ENCODE measurements around the gene RGMA. TPM values are rescaled to one million over a fixed set of nuclear protein-coding genes. Genes with fewer than 3 reads are reported as not detected.

The RGMA gene
- total and polyA plus RNA-seq, 2 experiments from 2014 or later: 34.2 to 36.5 TPM

DNA sequence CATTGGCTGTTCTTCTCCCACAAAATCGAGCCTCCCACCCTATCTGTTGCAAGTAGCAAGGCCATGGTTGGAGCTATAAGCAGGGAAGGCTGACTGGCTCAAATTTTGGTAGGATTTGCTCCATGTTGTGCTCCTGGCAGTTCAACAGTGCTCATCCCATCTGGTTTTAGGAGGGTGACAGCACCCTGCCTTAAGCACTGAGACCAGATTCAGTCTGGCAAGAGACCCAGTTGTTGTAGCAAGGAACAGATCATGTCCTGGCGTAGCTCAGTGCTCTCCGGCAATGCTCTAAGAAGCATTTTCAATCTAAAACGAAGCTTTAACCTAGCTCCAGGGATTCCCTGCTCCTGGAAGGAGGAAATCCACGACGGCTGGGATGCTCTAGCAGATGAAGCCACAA lies 91.2 kb downstream of the RGMA start:
- Histone ChIP-seq H3K79me2 (replicated peaks; ENCODE audit: insufficient read depth) (no peaks in the 10 kb centered on the region), H3K27ac (ENCODE audit: low read depth) (no peak overlapping the region), H2AFZ (no peak overlapping the region), H3K4me1 (ENCODE audit: insufficient read depth) (no peaks in the 10 kb centered on the region), H3K4me3 (no peak overlapping the region), H3K4me2 (no peak overlapping the region), H3K27me3 (ENCODE audit: insufficient read depth) (no peaks in the 10 kb centered on the region), H3K9me2 (ENCODE audit: insufficient read depth) (no peaks in the 10 kb centered on the region), H3F3A (replicated peaks; ENCODE audit: low read depth) (no peaks in the 10 kb centered on the region), H3K36me3 (ENCODE audit: insufficient read depth) (peaks cover 81% of the 10 kb centered on the region), H4K20me1 (replicated peaks; ENCODE audit: insufficient read depth) (no peaks in the 10 kb centered on the region; the same call in none of the 2 replicates)
- ATAC-seq (no peak), DNase-seq (ENCODE audit: low spot score) (no peak)
- H3K27ac Mint-ChIP-seq: no peak overlapping the region
- no peaks in the 10 kb centered on the region for H3K9me3 Mint-ChIP-seq
- TF ChIP-seq, protein P1, sequence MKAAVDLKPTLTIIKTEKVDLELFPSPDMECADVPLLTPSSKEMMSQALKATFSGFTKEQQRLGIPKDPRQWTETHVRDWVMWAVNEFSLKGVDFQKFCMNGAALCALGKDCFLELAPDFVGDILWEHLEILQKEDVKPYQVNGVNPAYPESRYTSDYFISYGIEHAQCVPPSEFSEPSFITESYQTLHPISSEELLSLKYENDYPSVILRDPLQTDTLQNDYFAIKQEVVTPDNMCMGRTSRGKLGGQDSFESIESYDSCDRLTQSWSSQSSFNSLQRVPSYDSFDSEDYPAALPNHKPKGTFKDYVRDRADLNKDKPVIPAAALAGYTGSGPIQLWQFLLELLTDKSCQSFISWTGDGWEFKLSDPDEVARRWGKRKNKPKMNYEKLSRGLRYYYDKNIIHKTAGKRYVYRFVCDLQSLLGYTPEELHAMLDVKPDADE (IDR thresholded peaks at IDR 0.05): no peak
- TF ChIP-seq ZNF331 (CRISPR knock-in tag; IDR thresholded peaks at IDR 0.05; ENCODE audit: low read depth) (no peak), CTCF (conservative IDR thresholded peaks at IDR 0.05; ENCODE audit: low read depth in 2 of 2) (no peak), STAT1 (IDR thresholded peaks at IDR 0.05; ENCODE audit: unreplicated experiment) (no peak), NANOG (IDR thresholded peaks at IDR 0.05; ENCODE audit: borderline replicate concordance) (no peak), POLR2AphosphoS5 (IDR thresholded peaks at IDR 0.05; ENCODE audit: low read depth) (no peak), CREB1 (CRISPR knock-in tag; IDR thresholded peaks at IDR 0.05; ENCODE audit: low read depth) (no peak), EZH2phosphoT487 (IDR thresholded peaks at IDR 0.05; ENCODE audit: unreplicated experiment) (no peak), JUNB (IDR thresholded peaks at IDR 0.05; ENCODE audit: unreplicated experiment) (no peak), ZNF114 (CRISPR knock-in tag; IDR thresholded peaks at IDR 0.05) (no peak), EZH2 (IDR thresholded peaks at IDR 0.05; ENCODE audit: low read depth, unreplicated experiment) (no peak)
- TF ChIP-seq, protein P2, sequence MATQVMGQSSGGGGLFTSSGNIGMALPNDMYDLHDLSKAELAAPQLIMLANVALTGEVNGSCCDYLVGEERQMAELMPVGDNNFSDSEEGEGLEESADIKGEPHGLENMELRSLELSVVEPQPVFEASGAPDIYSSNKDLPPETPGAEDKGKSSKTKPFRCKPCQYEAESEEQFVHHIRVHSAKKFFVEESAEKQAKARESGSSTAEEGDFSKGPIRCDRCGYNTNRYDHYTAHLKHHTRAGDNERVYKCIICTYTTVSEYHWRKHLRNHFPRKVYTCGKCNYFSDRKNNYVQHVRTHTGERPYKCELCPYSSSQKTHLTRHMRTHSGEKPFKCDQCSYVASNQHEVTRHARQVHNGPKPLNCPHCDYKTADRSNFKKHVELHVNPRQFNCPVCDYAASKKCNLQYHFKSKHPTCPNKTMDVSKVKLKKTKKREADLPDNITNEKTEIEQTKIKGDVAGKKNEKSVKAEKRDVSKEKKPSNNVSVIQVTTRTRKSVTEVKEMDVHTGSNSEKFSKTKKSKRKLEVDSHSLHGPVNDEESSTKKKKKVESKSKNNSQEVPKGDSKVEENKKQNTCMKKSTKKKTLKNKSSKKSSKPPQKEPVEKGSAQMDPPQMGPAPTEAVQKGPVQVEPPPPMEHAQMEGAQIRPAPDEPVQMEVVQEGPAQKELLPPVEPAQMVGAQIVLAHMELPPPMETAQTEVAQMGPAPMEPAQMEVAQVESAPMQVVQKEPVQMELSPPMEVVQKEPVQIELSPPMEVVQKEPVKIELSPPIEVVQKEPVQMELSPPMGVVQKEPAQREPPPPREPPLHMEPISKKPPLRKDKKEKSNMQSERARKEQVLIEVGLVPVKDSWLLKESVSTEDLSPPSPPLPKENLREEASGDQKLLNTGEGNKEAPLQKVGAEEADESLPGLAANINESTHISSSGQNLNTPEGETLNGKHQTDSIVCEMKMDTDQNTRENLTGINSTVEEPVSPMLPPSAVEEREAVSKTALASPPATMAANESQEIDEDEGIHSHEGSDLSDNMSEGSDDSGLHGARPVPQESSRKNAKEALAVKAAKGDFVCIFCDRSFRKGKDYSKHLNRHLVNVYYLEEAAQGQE (IDR thresholded peaks at IDR 0.05; ENCODE audit: unreplicated experiment): no peak
- TF ChIP-seq, protein P3, sequence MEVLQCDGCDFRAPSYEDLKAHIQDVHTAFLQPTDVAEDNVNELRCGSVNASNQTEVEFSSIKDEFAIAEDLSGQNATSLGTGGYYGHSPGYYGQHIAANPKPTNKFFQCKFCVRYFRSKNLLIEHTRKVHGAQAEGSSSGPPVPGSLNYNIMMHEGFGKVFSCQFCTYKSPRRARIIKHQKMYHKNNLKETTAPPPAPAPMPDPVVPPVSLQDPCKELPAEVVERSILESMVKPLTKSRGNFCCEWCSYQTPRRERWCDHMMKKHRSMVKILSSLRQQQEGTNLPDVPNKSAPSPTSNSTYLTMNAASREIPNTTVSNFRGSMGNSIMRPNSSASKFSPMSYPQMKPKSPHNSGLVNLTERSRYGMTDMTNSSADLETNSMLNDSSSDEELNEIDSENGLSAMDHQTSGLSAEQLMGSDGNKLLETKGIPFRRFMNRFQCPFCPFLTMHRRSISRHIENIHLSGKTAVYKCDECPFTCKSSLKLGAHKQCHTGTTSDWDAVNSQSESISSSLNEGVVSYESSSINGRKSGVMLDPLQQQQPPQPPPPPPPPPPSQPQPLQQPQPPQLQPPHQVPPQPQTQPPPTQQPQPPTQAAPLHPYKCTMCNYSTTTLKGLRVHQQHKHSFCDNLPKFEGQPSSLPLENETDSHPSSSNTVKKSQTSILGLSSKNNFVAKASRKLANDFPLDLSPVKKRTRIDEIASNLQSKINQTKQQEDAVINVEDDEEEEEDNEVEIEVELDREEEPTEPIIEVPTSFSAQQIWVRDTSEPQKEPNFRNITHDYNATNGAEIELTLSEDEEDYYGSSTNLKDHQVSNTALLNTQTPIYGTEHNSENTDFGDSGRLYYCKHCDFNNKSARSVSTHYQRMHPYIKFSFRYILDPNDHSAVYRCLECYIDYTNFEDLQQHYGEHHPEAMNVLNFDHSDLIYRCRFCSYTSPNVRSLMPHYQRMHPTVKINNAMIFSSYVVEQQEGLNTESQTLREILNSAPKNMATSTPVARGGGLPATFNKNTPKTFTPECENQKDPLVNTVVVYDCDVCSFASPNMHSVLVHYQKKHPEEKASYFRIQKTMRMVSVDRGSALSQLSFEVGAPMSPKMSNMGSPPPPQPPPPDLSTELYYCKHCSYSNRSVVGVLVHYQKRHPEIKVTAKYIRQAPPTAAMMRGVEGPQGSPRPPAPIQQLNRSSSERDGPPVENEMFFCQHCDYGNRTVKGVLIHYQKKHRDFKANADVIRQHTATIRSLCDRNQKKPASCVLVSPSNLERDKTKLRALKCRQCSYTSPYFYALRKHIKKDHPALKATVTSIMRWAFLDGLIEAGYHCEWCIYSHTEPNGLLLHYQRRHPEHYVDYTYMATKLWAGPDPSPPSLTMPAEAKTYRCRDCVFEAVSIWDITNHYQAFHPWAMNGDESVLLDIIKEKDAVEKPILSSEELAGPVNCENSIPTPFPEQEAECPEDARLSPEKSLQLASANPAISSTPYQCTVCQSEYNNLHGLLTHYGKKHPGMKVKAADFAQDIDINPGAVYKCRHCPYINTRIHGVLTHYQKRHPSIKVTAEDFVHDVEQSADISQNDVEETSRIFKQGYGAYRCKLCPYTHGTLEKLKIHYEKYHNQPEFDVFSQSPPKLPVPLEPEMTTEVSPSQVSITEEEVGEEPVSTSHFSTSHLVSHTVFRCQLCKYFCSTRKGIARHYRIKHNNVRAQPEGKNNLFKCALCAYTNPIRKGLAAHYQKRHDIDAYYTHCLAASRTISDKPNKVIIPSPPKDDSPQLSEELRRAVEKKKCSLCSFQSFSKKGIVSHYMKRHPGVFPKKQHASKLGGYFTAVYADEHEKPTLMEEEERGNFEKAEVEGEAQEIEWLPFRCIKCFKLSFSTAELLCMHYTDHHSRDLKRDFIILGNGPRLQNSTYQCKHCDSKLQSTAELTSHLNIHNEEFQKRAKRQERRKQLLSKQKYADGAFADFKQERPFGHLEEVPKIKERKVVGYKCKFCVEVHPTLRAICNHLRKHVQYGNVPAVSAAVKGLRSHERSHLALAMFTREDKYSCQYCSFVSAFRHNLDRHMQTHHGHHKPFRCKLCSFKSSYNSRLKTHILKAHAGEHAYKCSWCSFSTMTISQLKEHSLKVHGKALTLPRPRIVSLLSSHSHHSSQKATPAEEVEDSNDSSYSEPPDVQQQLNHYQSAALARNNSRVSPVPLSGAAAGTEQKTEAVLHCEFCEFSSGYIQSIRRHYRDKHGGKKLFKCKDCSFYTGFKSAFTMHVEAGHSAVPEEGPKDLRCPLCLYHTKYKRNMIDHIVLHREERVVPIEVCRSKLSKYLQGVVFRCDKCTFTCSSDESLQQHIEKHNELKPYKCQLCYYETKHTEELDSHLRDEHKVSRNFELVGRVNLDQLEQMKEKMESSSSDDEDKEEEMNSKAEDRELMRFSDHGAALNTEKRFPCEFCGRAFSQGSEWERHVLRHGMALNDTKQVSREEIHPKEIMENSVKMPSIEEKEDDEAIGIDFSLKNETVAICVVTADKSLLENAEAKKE (CRISPR knock-in tag; IDR thresholded peaks at IDR 0.05): no peak
- H3K36me3 Mint-ChIP-seq (ENCODE audit: low read depth): peaks cover 88% of the 10 kb centered on the region
- H3K4me3 Mint-ChIP-seq: no peak overlapping the region
- no peaks in the 10 kb centered on the region for H3K4me1 Mint-ChIP-seq
- no peaks in the 10 kb centered on the region for H3K27me3 Mint-ChIP-seq (ENCODE audit: insufficient read depth, low read depth, poor library complexity)

Measured in GM23338 (cell line).